Ishikawa (cell line): ENCODE results near the gene ZBTB40.

ENCODE experiments used
- CEBPB ChIP-seq: IDR thresholded peaks from 2 replicates; pipeline ENCODE4 v1.6.1; 2012
- CREB1 ChIP-seq: IDR thresholded peaks from 2 replicates; pipeline ENCODE4 v1.6.1; 2012; ENCODE audit warnings: low read depth
- EGR1 ChIP-seq: IDR thresholded peaks from 2 replicates; pipeline ENCODE4 v1.6.1; 2012
- EP300 ChIP-seq: IDR thresholded peaks from 2 replicates; pipeline ENCODE4 v1.6.1; 2012; ENCODE audit warnings: borderline replicate concordance
- FOXM1 ChIP-seq: IDR thresholded peaks from 2 replicates; pipeline ENCODE4 v1.6.1; 2012; ENCODE audit warnings: low read depth, borderline replicate concordance
- NFIC ChIP-seq: IDR thresholded peaks from 2 replicates; pipeline ENCODE4 v1.6.1; 2012
- RAD21 ChIP-seq: IDR thresholded peaks from 2 replicates; pipeline ENCODE4 v1.6.1; 2012; ENCODE audit warnings: low read depth
- TAF1 ChIP-seq: IDR thresholded peaks from 2 replicates; pipeline ENCODE4 v1.6.1; 2012; ENCODE audit warnings: low read depth, mild to moderate bottlenecking
- TCF12 ChIP-seq: IDR thresholded peaks from 2 replicates; pipeline ENCODE4 v1.6.1; 2012; ENCODE audit warnings: low read depth
- TEAD4 ChIP-seq: IDR thresholded peaks from 2 replicates; pipeline ENCODE4 v1.6.1; 2012
- YY1 ChIP-seq: IDR thresholded peaks from 2 replicates; pipeline ENCODE4 v1.6.1; 2012; ENCODE audit warnings: low read depth
- ZBTB7A ChIP-seq: IDR thresholded peaks from 2 replicates; pipeline ENCODE4 v1.6.1; 2012; ENCODE audit warnings: low read depth
- TF ChIP-seq, protein P1 (sequence below): IDR thresholded peaks from 2 replicates; pipeline ENCODE4 v1.6.1; 2012
- TF ChIP-seq, protein P2 (sequence below): IDR thresholded peaks from 2 replicates; pipeline ENCODE4 v1.6.1; 2012
- TF ChIP-seq, protein P3 (sequence below): IDR thresholded peaks from 2 replicates; pipeline ENCODE4 v1.6.1; 2012; ENCODE audit warnings: low read depth, mild to moderate bottlenecking

Gene ZBTB40

DNA sequence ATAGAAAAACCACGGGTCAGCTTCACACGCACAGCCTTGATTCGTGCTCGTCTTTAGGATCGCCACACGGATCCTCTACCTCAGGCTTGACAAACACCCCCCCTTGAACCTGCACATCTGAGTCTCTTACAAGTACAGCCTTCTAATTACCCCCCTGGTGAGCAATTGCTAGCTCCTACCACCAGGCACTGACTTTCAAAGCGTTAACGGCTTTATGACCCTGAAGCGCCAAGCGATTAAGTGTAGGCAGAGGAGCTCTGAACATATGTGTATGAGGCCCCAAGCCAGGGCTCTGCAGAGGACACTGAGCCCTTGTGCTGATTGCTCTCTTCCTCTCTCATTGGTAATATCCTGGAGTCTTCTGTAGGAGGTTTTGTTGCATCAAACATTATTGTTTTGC, 55.9 kb downstream of the ZBTB40 start:
- TF ChIP-seq NFIC (no peak), CREB1 (no peak)

DNA sequence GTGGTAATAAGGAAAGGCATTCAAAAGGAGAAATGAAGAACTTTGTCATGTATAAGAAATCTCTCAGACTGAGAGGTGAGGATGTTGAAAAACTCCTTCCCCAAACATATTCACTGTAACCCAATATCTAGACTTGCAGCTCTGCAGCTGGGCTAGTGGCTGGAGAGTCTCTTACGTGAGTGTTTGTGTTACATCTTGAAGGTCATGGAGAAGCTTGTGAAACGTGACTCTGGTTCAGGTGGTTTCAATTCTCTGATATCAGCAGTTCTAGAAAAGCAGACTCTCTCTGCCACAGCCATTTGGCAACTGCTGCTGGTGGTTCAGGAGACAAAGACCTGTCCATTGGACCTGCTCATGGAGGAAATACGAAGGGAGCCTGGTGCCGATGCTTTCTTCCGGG, 56.7 kb downstream of the ZBTB40 start:
- TF ChIP-seq FOXM1: no peak
- TF ChIP-seq TCF12: no peak
- TF ChIP-seq, protein P1, sequence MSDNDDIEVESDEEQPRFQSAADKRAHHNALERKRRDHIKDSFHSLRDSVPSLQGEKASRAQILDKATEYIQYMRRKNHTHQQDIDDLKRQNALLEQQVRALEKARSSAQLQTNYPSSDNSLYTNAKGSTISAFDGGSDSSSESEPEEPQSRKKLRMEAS: no peak
- TF ChIP-seq TAF1: no peak
- TF ChIP-seq, protein P2, sequence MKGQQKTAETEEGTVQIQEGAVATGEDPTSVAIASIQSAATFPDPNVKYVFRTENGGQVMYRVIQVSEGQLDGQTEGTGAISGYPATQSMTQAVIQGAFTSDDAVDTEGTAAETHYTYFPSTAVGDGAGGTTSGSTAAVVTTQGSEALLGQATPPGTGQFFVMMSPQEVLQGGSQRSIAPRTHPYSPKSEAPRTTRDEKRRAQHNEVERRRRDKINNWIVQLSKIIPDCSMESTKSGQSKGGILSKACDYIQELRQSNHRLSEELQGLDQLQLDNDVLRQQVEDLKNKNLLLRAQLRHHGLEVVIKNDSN: no peak
- no peak for TF ChIP-seq CEBPB

DNA sequence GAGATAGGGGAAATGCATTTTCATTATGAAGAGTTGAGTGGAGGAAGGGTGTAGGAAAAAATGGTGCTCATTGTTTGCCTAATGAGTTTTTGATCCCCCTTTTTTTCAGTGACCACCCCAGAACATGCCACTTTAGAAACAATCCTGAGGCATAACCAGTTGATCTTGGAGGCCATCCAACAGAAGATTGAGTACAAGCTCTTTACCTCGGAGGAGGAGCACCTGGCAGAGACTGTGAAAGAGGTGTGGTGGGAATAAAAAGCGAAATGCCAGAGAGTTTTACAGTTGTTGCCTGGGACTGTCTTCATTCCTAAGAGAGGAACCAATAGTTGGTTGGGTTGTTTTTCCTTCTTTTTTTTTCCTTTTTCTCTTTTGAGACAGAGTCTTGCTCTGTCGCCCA, 57.3 kb downstream of the ZBTB40 start:
- 0 out of 2 replicates have a peak, but pooled peaks have one; percentile 25 for TF ChIP-seq TCF12
- TF ChIP-seq, protein P2: no peak
- TF ChIP-seq NFIC: peak; percentile 82
- TF ChIP-seq, protein P1: no peak
- TF ChIP-seq EP300: 0 out of 2 replicates have a peak, but pooled peaks have one; percentile 21

DNA sequence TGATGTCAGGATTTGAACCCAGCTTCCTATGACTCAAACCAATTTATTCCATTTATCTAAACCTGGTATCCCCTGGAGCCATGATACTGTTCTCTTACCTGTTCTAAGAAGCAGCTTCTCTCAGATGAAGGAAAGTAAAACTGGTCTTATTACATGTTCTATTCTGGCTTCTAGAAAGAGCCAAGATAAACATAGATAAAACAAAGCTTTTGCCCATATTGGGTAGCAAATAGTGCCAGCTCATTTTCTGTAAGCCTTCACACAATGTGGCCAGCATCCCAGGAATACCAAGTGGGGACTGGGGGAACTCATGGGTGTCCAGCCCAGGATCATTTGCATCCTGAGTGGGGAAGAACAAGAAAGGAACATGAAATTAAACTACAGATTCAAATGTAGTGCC, 58.2 kb downstream of the ZBTB40 start:
- TF ChIP-seq EGR1 (no peak), RAD21 (no peak)

DNA sequence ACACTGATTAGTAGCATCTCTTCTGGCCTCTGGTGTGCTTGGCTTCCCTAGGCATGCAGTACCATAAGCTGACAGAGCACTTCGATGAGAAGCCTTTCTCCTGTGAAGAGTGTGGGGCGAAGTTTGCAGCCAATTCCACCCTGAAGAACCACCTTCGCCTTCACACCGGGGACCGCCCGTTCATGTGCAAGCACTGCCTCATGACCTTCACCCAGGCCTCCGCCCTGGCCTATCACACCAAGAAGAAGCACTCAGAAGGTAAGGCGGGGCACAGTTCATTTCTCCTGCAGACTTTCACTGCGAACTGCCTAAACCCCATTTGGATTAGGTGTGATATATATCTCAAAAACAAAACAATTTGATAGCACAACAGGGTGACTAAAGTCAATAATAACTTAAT, 61.2 kb downstream of the ZBTB40 start:
- TF ChIP-seq EGR1 (no peak), CEBPB (no peak), TEAD4 (no peak), ZBTB7A (no peak), TAF1 (no peak), NFIC (no peak), RAD21 (no peak), EP300 (no peak), YY1 (no peak), CREB1 (no peak), FOXM1 (no peak), TCF12 (no peak)
- TF ChIP-seq, protein P1: no peak
- TF ChIP-seq, protein P2: no peak
- TF ChIP-seq, protein P3, sequence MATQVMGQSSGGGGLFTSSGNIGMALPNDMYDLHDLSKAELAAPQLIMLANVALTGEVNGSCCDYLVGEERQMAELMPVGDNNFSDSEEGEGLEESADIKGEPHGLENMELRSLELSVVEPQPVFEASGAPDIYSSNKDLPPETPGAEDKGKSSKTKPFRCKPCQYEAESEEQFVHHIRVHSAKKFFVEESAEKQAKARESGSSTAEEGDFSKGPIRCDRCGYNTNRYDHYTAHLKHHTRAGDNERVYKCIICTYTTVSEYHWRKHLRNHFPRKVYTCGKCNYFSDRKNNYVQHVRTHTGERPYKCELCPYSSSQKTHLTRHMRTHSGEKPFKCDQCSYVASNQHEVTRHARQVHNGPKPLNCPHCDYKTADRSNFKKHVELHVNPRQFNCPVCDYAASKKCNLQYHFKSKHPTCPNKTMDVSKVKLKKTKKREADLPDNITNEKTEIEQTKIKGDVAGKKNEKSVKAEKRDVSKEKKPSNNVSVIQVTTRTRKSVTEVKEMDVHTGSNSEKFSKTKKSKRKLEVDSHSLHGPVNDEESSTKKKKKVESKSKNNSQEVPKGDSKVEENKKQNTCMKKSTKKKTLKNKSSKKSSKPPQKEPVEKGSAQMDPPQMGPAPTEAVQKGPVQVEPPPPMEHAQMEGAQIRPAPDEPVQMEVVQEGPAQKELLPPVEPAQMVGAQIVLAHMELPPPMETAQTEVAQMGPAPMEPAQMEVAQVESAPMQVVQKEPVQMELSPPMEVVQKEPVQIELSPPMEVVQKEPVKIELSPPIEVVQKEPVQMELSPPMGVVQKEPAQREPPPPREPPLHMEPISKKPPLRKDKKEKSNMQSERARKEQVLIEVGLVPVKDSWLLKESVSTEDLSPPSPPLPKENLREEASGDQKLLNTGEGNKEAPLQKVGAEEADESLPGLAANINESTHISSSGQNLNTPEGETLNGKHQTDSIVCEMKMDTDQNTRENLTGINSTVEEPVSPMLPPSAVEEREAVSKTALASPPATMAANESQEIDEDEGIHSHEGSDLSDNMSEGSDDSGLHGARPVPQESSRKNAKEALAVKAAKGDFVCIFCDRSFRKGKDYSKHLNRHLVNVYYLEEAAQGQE: no peak

DNA sequence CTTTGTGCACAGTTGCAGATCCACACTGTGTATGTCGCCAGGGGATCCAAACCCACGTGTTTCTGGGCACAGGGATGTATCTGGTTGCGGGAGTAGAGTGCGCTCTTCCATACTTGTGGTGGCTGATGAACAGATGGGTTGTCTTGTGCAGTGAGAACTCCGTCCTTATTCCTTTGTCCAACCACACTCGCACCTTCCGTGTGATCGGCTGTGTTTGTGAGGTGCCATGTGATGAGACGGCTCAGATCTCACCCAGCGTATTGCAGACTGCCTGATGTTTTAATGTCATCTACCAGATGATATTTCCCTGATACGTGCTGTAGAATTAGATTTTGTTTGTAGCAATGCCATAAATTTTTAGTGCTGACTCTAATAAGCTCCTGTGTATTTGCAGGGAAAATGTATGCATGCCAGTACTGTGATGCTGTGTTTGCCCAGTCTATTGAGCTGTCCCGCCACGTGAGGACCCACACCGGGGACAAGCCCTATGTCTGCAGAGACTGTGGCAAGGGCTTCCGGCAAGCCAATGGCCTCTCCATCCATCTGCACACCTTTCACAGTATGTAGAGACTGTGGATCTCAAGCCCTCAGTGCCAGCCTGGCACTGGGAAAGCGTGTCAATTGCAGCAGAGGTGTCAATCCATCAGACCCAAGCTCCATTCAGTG, 65.4 kb downstream of the ZBTB40 start:
- TF ChIP-seq NFIC: no peak
- TF ChIP-seq, protein P3: no peak
- TF ChIP-seq YY1: no peak
- TF ChIP-seq, protein P2: no peak
- TF ChIP-seq TAF1: no peak
- no peak for TF ChIP-seq TEAD4
- no peak for TF ChIP-seq TCF12
- TF ChIP-seq, protein P1: no peak
- TF ChIP-seq RAD21: no peak
- TF ChIP-seq EP300: no peak
- TF ChIP-seq CREB1: no peak
- no peak for TF ChIP-seq CEBPB
- TF ChIP-seq FOXM1: no peak
- no peak for TF ChIP-seq ZBTB7A
- TF ChIP-seq EGR1: no peak
